PC-3 (cell line): ENCODE results near the gene VASP. TPM values are rescaled to one million over a fixed set of nuclear protein-coding genes. Genes with fewer than 3 reads are reported as not detected.

Source experiments
- ATAC-seq: fragments of 200-7000 bp; cut with Tn5 transposase; 2 replicates; pipeline ENCODE4 v1.9.1; 2020; ENCODE audit warnings: mild to moderate bottlenecking, moderate library complexity
- Bru-seq: library from RNA; stranded (reverse); fragments of 400-500 nt; gene quantifications from one replicate; lab custom pipeline; 2021; lab: Mats Ljungman, UMichigan
- BruChase-seq, 2 experiments: library from RNA; stranded (reverse); fragments of 400-500 nt; gene quantifications; one replicate each; lab custom pipeline; 2021; lab: Mats Ljungman, UMichigan
- BruUV-seq: library from RNA; stranded (reverse); fragments of 400-500 nt; replicated peaks from 2 replicates; lab custom pipeline; 2021; lab: Mats Ljungman, UMichigan
- CTCF ChIA-PET: fragments of 300-600 bp; sonication (Branson Sonifier 250); formaldehyde crosslinking; loops from one replicate; lab custom pipeline; 2022; ENCODE audit warnings: antibody characterized with exemption; lab: Charles Lee
- POLR2A ChIA-PET: fragments of 300-600 bp; sonication (Branson Sonifier 250); formaldehyde crosslinking; loops from one replicate; lab custom pipeline; 2022; ENCODE audit warnings: antibody characterized with exemption; ENCODE audit not compliant: unreplicated experiment; lab: Charles Lee
- DNase-seq: peaks from one replicate; pipeline ENCODE4 v3.0.0-alpha.2; 2015
- H2AFZ ChIP-seq: fragments of 300-600 bp; sonication (generic); 2 replicates; pipeline ENCODE4 v1.6.0; 2016; ENCODE audit warnings: antibody characterized with exemption, low read length
- H3F3A ChIP-seq: fragments of 300-600 bp; sonication (generic); one replicate; pipeline ENCODE4 v1.6.0; 2017; ENCODE audit warnings: antibody characterized with exemption, low read length, control low read depth, mild to moderate bottlenecking; ENCODE audit not compliant: unreplicated experiment
- H3K27ac ChIP-seq: fragments of 300-600 bp; sonication (generic); 2 replicates; pipeline ENCODE4 v1.5.1; 2016; ENCODE audit warnings: mild to moderate bottlenecking, low read length
- H3K27me3 ChIP-seq: fragments of 300-600 bp; sonication (generic); 2 replicates; pipeline ENCODE4 v1.6.1; 2016; ENCODE audit warnings: low read length, mixed read lengths
- H3K36me3 ChIP-seq: fragments of 300-600 bp; sonication (generic); 2 replicates; pipeline ENCODE4 v1.6.1; 2016; ENCODE audit warnings: low read depth, mixed run types, low read length, mixed read lengths
- H3K4me1 ChIP-seq: fragments of 300-600 bp; sonication (generic); 2 replicates; pipeline ENCODE4 v1.5.1; 2016; ENCODE audit warnings: low read length; ENCODE audit not compliant: insufficient read depth
- H3K4me2 ChIP-seq: fragments of 300-600 bp; sonication (generic); 2 replicates; pipeline ENCODE4 v1.6.0; 2016; ENCODE audit warnings: low read length
- H3K4me3 ChIP-seq: fragments of 300-600 bp; sonication (generic); 2 replicates; pipeline ENCODE4 v1.5.1; 2016; ENCODE audit warnings: mild to moderate bottlenecking, low read length, mixed read lengths
- H3K79me2 ChIP-seq: fragments of 300-600 bp; sonication (generic); 2 replicates; pipeline ENCODE4 v1.6.1; 2017; ENCODE audit warnings: low read length, mixed read lengths
- H3K9ac ChIP-seq: fragments of 300-600 bp; sonication (generic); 2 replicates; pipeline ENCODE4 v1.6.0; 2016; ENCODE audit warnings: mild to moderate bottlenecking, low read length
- H3K9me2 ChIP-seq: fragments of 300-600 bp; sonication (generic); replicated peaks from 2 replicates; pipeline ENCODE4 v1.6.1; 2016; ENCODE audit warnings: mixed run types, low read length, mixed read lengths
- H3K9me3 ChIP-seq: fragments of 300-600 bp; sonication (generic); 2 replicates; pipeline ENCODE4 v1.6.1; 2016; ENCODE audit warnings: low read length, mixed read lengths
- H4K20me1 ChIP-seq: fragments of 300-600 bp; sonication (generic); 2 replicates; pipeline ENCODE4 v1.6.1; 2016; ENCODE audit warnings: low read length, mixed read lengths
- EZH2 ChIP-seq: fragments of 300-600 bp; sonication (generic); IDR thresholded peaks from one replicate; pipeline ENCODE4 v1.6.1; 2017; ENCODE audit warnings: antibody characterized with exemption, mild to moderate bottlenecking, low read length; ENCODE audit not compliant: unreplicated experiment
- EZH2phosphoT487 ChIP-seq: fragments of 300-600 bp; sonication (generic); IDR thresholded peaks from 2 replicates; pipeline ENCODE4 v1.6.1; 2018; ENCODE audit warnings: mild to moderate bottlenecking, antibody characterized with exemption, low read length, borderline replicate concordance
- intact Hi-C: fragments of 100-400 bp; cut with micrococcal nuclease; formaldehyde crosslinking; loops from 2 replicates; pipeline ENCODE4 v1.9.0; 2023
- long read RNA-seq: library from polyadenylated mRNA; unstranded; transcript quantifications from one replicate; pipeline ENCODE4 v2.0.0, GENCODE V29; 2021; ENCODE audit not compliant: unreplicated experiment
- total RNA-seq: library from RNA; depleted of rRNA; stranded (reverse); fragments of >200 nt; gene quantifications from 2 replicates; pipeline ENCODE4 v1.2.3, GENCODE V29; 2014; rRNA removed
- TF ChIP-seq, protein P1 (sequence below): fragments of 300-600 bp; sonication (generic); conservative IDR thresholded peaks from 2 replicates; pipeline ENCODE4 v1.5.1; 2017; ENCODE audit warnings: antibody characterized with exemption, low read depth, mild to moderate bottlenecking, low read length

VASP gene
- total RNA-seq (120 and 158 TPM in 2 replicates), Bru-seq, nascent RNA (percentile 74 among the genes with signal in this experiment), BruChase-seq, experiment 1, labeled RNA remaining after a 6-hour chase (percentile 87 among the genes with signal in this experiment), BruChase-seq, experiment 2, labeled RNA remaining after a 2-hour chase (percentile 85 among the genes with signal in this experiment)
- long read RNA-seq, transcript VASP-201 (13 exons, 2,305 nt), result major isoform, 59 of 147 reads
- long read RNA-seq, partial matches to known transcripts, result 57 of 147 reads
- long read RNA-seq, other reads (novel, unspliced or antisense), result 28 of 147 reads

GRCh38 chr19:45506989-45507871, at the start of gene VASP:
VASP (plus strand) TSS chr19:45507479; CDS start chr19:45507772, 293 bp downstream.
- DNase-seq, result peak; percentile 86

DNA sequence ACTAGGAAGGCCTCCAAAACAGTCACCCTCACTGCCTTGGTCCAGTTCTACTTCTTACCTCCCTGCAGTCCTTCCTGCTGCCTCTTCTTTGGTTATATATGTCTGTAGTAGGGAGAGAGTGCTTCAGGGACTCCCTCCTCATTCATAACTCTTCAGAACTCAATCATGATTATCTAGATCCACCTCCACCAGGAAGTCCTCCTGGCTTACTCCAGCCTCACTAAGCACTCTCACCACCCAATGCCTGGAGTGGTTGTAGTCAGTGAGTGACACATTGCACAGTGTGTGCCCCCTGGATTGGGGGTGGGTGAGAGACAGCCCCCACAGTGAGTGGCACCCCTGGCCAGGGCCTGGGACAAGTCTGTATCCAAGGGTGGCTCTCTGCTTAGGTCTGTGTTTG, 49.5 kb upstream of the VASP start:
- Histone ChIP-seq H3F3A (no peaks in the 10 kb centered on the region), H3K27me3 (no peaks in the 10 kb centered on the region), H3K4me3 (no peak overlapping the region), H3K79me2 (no peaks in the 10 kb centered on the region), H3K9me2 (no peaks in the 10 kb centered on the region), H3K9me3 (no peaks in the 10 kb centered on the region), H3K4me1 (peaks cover 18% of the 10 kb centered on the region), H2AFZ (no peak overlapping the region), H3K4me2 (no peak overlapping the region), H3K27ac (no peak overlapping the region), H3K36me3 (no peaks in the 10 kb centered on the region), H4K20me1 (no peaks in the 10 kb centered on the region), H3K9ac (no peak overlapping the region)
- TF ChIP-seq, protein P1, sequence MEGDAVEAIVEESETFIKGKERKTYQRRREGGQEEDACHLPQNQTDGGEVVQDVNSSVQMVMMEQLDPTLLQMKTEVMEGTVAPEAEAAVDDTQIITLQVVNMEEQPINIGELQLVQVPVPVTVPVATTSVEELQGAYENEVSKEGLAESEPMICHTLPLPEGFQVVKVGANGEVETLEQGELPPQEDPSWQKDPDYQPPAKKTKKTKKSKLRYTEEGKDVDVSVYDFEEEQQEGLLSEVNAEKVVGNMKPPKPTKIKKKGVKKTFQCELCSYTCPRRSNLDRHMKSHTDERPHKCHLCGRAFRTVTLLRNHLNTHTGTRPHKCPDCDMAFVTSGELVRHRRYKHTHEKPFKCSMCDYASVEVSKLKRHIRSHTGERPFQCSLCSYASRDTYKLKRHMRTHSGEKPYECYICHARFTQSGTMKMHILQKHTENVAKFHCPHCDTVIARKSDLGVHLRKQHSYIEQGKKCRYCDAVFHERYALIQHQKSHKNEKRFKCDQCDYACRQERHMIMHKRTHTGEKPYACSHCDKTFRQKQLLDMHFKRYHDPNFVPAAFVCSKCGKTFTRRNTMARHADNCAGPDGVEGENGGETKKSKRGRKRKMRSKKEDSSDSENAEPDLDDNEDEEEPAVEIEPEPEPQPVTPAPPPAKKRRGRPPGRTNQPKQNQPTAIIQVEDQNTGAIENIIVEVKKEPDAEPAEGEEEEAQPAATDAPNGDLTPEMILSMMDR, result no peak
- TF ChIP-seq EZH2 (no peak), EZH2phosphoT487 (no peak)
- DNase-seq, result no peak
- intact Hi-C loops, result no loop called here
- no TSS peak for BruUV-seq
- POLR2A ChIA-PET, result no interaction called here
- no peak for ATAC-seq
- CTCF ChIA-PET, result no interaction called here

More at GRCh38 chr19:45506989-45507871, at the start of gene VASP:
- POLR2A ChIA-PET, result no interaction called here
- peaks cover 8% of the 10 kb centered on the region; the same call in 1 of the 2 replicates for H4K20me1 ChIP-seq
- H3F3A ChIP-seq, result no peaks in the 10 kb centered on the region
- H3K9me2 ChIP-seq, result no peaks in the 10 kb centered on the region
- H3K27me3 ChIP-seq, result no peaks in the 10 kb centered on the region
- H3K4me3 ChIP-seq, result peak within 1 kb of the TSS; percentile 99
- TF ChIP-seq EZH2phosphoT487, result no peak
- TF ChIP-seq, protein P1, result no peak
- TF ChIP-seq EZH2, result no peak
- no peaks in the 10 kb centered on the region for H3K36me3 ChIP-seq
- H3K9me3 ChIP-seq, result no peaks in the 10 kb centered on the region
- ATAC-seq, result peak; percentile 47
- H3K4me2 ChIP-seq, result peak within 1 kb of the TSS; percentile 99
- peak within 1 kb of the TSS; percentile 79 for H3K27ac ChIP-seq
- H2AFZ ChIP-seq, result peak within 1 kb of the TSS; percentile 86
- H3K4me1 ChIP-seq, result peaks cover 21% of the 10 kb centered on the region
- H3K79me2 ChIP-seq, result peaks cover 53% of the 10 kb centered on the region
- intact Hi-C loops, result no loop called here
- peak within 1 kb of the TSS; percentile 90 for H3K9ac ChIP-seq
- CTCF ChIA-PET, result no interaction called here
- no TSS peak for BruUV-seq
